NCI-H510A (cell line): Measurements from ENCODE around the gene MUC4.
"Not testable (repeated sequence)": the region's sequence is repeated elsewhere in the genome, so short reads cannot be mapped to it uniquely, and the experiment has no call there.

ENCODE experiments used
- DNase-seq: peaks from one replicate; lab custom pipeline; 2025; lab: John Stamatoyannopoulos, UW

MUC4 gene

GRCh38 chr3:195715583-195716266, 96.0 kb downstream of the MUC4 start:
- no peak for DNase-seq

- no peak for DNase-seq
These were observed 96.6 kb downstream of the MUC4 start for GRCh38 chr3:195715134-195715533.

- no peak for DNase-seq
These were observed 97.2 kb downstream of the MUC4 start for GRCh38 chr3:195714380-195715011.

GRCh38 chr3:195713150-195713549, 98.6 kb downstream of the MUC4 start:
- not testable (repeated sequence) for DNase-seq

- DNase-seq: not testable (repeated sequence)
These were observed 99.2 kb downstream of the MUC4 start for GRCh38 chr3:195712535-195712910.

- no peak for DNase-seq
These were observed 99.8 kb downstream of the MUC4 start for GRCh38 chr3:195711813-195712534.

- DNase-seq: not testable (repeated sequence)
These were observed 100.5 kb downstream of the MUC4 start for GRCh38 chr3:195711091-195711812.

- DNase-seq: not testable (repeated sequence)
These were observed 101.4 kb downstream of the MUC4 start for GRCh38 chr3:195710126-195710905.

- DNase-seq: no peak
These were observed 102.0 kb downstream of the MUC4 start for GRCh38 chr3:195709676-195710085.

- DNase-seq: no peak
These were observed 102.9 kb downstream of the MUC4 start for GRCh38 chr3:195708626-195709481.

GRCh38 chr3:195708061-195708460, 103.7 kb downstream of the MUC4 start:
- DNase-seq: no peak

GRCh38 chr3:195705081-195705991, 106.4 kb downstream of the MUC4 start:
- no peak for DNase-seq

- DNase-seq: no peak
These were observed 107.2 kb downstream of the MUC4 start for GRCh38 chr3:195704433-195704999.

- no peak for DNase-seq
These were observed 108.0 kb downstream of the MUC4 start for GRCh38 chr3:195703776-195704175.

- no peak for DNase-seq
These were observed 110.5 kb downstream of the MUC4 start for GRCh38 chr3:195701042-195701915.

- no peak for DNase-seq
These were observed 111.4 kb downstream of the MUC4 start for GRCh38 chr3:195700319-195700718.

GRCh38 chr3:195699860-195700259, 111.9 kb downstream of the MUC4 start:
- DNase-seq: no peak

GRCh38 chr3:195699388-195699771, 112.3 kb downstream of the MUC4 start:
- no peak for DNase-seq
